ENCODE data around the gene NRARP.

GRCh38 chr9:137271696-137272076, 30.4 kb downstream of the NRARP start:
- TF ChIP-seq PREB (CRISPR knock-in tag; IDR thresholded peaks at IDR 0.05) (no peak), CHD4 (IDR thresholded peaks at IDR 0.05; ENCODE audit: borderline replicate concordance, low read length) (no peak), ZNF230 (CRISPR knock-in tag; IDR thresholded peaks at IDR 0.05) (no peak), MAFK (conservative IDR thresholded peaks at IDR 0.05 in 1 of 2, IDR thresholded peaks at IDR 0.05 in 1 of 2; ENCODE audit: low read length in 2 of 2) (no peak), BRCA1 (CRISPR knock-in tag; IDR thresholded peaks at IDR 0.05) (no peak), CEBPB (IDR thresholded peaks at IDR 0.05; ENCODE audit: borderline replicate concordance, low read depth, low read length) (no peak), CTCF (CRISPR knock-in tag; IDR thresholded peaks at IDR 0.05) (no peak), NCOA2 (CRISPR knock-in tag; IDR thresholded peaks at IDR 0.05) (no peak), KLF12 (CRISPR knock-in tag; IDR thresholded peaks at IDR 0.05; ENCODE audit: borderline replicate concordance) (no peak), RELA (CRISPR knock-in tag; IDR thresholded peaks at IDR 0.05) (no peak), MTA1 (CRISPR knock-in tag; IDR thresholded peaks at IDR 0.05; ENCODE audit: borderline replicate concordance) (no peak)
